ENCODE results near the gene FAM98B.
"Not testable (repeated sequence)": the region's sequence is repeated elsewhere in the genome, so short reads cannot be mapped to it uniquely, and the experiment has no call there.

Gene FAM98B

DNA sequence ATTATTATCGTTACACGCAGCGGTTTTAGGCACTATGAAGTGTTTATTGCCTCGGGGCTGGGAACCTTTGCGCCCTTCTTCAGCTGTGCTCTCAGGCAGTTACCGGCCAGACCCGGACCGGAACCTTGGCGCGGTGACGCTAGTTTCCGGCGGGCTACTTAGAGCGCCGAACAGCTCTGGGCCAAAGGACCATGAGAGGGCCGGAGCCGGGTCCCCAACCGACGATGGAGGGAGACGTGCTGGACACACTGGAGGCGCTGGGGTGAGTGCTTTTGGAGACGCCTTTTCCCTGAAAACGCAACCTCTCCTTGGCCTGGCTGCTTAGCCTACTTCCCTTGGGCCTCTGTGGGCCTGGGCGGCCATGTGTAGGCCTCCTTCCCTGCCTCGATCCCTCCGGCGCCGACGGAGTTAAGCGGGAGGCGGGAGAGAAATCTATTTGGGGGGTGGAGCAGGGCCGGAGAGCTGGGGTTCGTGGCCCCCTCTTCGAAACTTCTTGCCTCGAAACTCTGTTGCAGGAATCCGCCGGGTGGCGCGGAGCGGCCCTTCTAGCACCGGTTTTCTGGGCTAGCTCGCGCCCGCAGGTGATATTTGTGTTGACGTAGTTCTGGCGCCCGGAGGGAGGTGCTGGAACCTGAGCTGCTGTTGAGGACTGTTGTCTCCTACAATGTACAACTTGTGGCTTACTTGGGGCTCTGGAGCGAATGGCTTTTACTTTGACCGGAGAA, at the start of gene FAM98B:
TSS of gene FAM98B (plus strand) at position 157 of the 725 bp plus-strand sequence. CDS start at position 192, 35 bp downstream.
- in situ Hi-C loops (cut with HindIII; ENCODE audit: low sequenced_read_pairs), result no loop called here

- in situ Hi-C loops (cut with HindIII; ENCODE audit: low sequenced_read_pairs), result no loop called here
Measured at GRCh38 chr15:38406436-38406835, 47.5 kb upstream of the FAM98B start.

- in situ Hi-C loops (cut with HindIII; ENCODE audit: low sequenced_read_pairs), result no loop called here
Measured at GRCh38 chr15:38408576-38408975, 45.4 kb upstream of the FAM98B start.

DNA sequence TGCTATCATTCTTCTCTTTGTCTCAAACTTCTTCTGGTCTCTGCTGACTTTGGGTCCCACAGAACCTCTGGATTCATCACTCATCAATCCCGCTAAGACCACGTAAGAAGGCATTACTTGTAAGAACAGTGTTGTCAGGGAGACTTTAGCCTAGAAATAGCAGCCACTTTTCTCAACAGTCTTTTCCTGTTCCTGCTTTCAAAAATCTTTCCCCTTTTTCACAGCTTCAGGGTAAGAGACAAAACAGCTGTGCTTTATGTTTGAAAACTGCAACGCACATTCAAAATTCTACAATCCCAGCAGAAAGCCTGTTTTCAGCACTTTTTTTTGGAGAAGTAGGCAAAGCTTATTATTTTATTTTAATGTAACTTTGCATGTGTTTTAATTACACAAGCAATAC, 42.0 kb upstream of the FAM98B start:
- in situ Hi-C loops (cut with HindIII; ENCODE audit: low sequenced_read_pairs), result no loop called here

DNA sequence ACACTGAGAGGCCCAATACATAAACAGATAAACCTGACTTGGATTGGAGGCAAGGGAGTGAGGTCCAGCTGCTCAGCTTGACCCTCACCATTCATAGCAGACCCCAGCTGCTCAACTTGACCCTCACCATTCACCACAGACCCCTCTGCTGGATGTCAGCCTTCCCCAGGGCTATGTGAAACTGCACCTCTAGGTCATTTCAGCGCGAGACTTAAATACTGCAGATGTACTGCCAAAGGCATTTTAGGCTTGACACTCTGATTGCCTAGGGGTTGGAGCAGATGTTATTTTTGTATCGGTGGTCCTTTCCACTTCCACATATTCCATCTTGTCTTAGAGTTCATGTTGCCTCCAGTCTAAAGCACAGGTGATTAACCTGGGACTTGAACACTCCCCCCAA, 41.5 kb upstream of the FAM98B start:
- in situ Hi-C loops (cut with HindIII; ENCODE audit: low sequenced_read_pairs), result no loop called here

DNA sequence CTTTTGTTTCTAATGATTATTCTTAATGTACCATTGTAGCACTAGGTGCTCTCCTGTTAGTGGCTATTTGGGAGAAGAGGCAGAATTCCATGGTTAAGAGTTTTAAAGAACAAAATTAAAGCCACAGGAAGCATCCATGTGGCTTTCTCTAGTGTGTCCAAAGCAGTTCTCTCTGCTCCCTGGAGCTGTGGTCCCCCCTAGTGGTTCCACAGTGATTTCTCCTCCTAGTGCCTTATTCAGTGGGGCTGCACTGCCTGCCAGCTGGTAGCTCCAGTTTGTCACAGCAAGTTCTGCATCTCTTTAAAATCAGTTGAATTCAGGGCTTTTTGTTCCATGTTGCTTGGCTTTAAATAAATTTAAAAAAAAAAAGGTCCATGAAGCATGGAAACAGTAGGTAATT, 39.6 kb upstream of the FAM98B start:
- in situ Hi-C loops (cut with HindIII; ENCODE audit: low sequenced_read_pairs), result no loop called here

DNA sequence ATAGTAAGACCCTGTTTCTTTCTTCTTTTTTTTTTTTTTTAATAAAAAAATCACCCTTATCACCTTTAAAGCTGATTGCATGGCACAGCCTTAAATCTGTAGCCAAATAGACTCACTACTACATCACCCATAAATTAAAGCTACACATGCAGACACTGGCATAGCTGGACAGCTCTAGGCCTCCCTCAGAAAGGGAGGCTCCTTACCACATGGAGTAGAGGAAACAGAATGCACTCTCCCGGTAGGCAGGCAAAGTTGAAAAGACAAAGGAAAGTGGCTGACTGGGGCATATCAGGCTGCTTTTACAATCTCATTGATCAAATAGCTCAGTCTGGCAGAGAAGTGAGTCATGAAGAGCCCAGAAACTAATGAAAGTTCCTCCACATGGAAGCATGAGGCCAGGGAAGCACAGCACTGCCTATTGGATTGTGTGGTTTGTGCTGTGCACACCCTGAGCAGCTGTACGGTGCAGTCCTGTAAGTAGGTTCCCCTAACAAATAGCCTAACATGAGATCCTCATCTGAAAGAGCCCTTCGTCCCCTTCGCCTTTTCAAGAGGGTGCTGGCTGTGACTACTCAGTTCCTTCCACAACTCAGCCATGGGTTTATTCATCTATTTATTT, 32.7 kb upstream of the FAM98B start:
- in situ Hi-C loops (cut with HindIII; ENCODE audit: low sequenced_read_pairs), result no loop called here

DNA sequence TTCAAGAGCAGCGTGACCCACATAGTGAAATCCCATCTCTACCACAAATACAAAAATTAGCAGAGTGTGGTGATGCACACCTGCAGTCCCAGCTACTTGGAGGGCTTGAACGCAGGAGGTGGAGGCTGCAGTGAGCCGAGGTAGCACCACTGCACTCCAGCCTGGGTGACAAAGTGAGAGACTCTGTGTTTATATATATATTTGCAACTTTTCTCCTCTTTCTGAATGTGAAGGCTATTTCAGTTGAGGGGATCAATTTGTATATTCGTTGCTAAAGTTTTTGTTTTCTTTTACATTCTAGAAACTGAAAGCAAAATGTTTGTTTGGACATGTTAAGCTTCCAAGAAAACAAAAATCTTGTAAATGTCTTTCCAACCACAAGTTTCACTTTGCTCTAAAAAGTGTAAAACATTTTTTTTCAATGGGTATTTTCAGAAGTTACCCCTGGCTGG, 29.8 kb upstream of the FAM98B start:
- in situ Hi-C loops (cut with HindIII; ENCODE audit: low sequenced_read_pairs), result no loop called here

DNA sequence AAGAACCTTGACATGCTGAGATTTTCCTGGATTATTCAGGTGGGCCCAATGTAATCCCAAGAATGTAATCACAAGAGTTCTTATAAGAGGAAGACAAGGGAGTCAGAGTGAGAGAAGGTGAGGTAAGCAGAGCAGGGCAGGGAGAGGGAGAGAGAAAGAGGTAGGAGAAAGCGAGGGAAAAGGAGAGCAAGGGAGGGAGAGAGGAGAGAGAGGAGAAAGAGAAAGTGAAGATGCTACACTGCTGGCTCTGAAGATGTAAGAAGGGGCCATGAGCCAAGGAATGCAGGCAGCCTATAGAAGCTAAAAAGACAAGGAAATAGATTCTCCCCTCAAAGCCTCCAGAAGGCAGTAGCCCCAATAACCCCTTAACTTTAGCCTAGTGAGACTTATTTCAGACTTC, 28.7 kb upstream of the FAM98B start:
- in situ Hi-C loops (cut with HindIII; ENCODE audit: low sequenced_read_pairs), result no loop called here

DNA sequence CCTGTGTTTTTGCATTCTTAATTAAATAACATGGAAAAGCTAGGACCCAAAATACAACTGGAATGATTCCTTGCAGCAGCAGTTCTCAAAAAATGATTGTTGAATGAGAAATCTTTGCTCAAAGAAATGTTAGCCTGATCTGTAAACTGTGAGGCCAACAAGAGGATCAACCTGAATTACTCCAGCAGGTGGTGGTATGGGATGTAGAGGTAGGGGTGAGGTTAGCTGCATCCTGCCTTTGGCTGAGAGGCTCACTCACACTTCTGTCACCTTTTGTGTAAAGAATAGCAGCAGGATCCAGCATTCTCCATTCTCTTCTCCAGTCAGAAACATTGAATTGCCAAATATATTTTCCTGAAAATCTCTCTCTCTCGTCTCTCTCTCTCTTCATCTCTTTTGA, 26.5 kb upstream of the FAM98B start:
- in situ Hi-C loops (cut with HindIII; ENCODE audit: low sequenced_read_pairs), result no loop called here

DNA sequence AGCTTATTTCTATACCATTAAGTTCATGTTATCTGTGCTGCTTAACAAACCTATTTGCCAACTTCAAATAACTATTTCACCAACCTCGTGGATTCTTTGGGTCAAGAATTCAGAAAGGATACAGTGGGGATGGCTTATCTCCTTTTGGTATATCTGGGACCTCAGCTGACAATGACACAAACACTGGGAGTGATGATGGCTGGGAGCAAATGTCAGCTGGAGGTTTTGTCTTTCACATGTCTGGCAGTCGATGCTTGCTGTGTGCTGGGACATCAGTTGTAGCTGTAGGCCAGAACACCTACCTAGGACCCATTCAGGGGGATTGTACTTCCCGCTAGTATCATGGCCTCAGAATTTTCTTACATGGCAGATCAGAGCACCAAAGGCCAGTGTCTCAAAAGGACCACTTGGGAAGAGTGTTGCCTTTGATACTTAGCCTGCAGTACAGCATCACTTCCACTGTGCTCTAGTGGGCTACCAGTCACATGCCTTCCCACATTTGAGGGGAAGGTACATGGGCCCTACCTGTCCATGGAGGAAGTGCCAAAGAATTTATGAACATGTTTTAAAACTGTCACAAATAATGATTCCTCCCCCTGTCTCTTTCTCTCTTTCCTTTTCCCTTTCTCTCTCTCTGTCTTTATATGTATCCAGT, 23.7 kb upstream of the FAM98B start:
- in situ Hi-C loops (cut with HindIII; ENCODE audit: low sequenced_read_pairs), result no loop called here

- in situ Hi-C loops (cut with HindIII; ENCODE audit: low sequenced_read_pairs), result no loop called here
Measured at GRCh38 chr15:38436993-38437392, 16.9 kb upstream of the FAM98B start.

DNA sequence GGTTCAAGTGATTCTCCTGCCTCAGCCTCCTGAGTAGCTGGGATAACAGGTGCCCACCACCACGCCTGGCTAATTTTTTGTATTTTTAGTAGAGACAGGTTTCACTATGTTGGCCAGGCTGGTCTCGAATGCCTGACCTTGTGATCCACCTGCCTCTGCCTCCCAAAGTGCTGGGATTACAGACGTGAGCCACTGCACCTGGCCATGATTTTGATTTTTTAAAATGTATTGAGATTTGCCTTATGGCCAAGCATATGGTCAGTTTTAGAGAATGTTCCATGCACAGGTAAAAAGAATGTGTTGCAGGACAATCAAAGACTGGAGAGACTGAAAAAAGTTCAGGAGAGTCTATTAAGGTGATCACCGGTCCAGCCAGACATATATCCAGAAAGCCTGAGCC, 16.3 kb upstream of the FAM98B start:
- in situ Hi-C loops (cut with HindIII; ENCODE audit: low sequenced_read_pairs), result not testable (repeated sequence)

- in situ Hi-C loops (cut with HindIII; ENCODE audit: low sequenced_read_pairs), result no loop called here
Measured at GRCh38 chr15:38438031-38438986, 15.6 kb upstream of the FAM98B start.

GRCh38 chr15:38440353-38441129, 13.4 kb upstream of the FAM98B start:
- in situ Hi-C loops (cut with HindIII; ENCODE audit: low sequenced_read_pairs), result no loop called here

- in situ Hi-C loops (cut with HindIII; ENCODE audit: low sequenced_read_pairs), result no loop called here
Measured at GRCh38 chr15:38441130-38441519, 12.8 kb upstream of the FAM98B start.

DNA sequence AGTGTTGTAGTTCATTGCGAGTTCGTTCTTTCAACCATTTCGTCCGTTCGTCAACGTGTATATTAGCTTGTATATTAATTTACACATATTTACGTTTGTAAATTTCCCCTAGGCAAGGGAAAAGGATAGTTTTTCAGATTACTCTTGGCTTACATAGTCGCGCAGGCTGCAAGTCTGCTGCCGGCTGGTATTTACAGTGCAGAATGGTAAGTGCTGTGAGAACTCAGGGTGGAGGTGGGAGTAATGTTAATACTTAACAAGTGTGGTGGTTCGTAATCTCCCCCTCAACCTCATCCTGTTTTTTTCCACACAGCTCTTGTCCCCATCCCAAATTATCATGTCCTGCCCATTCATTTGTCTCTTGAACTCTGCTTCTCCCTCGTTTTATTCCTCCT, 766 bp downstream of the FAM98B start:
- in situ Hi-C loops (cut with HindIII; ENCODE audit: low sequenced_read_pairs), result no loop called here

- in situ Hi-C loops (cut with HindIII; ENCODE audit: low sequenced_read_pairs), result no loop called here
Measured at GRCh38 chr15:38455092-38455491, 1.2 kb downstream of the FAM98B start.

- in situ Hi-C loops (cut with HindIII; ENCODE audit: low sequenced_read_pairs), result no loop called here
Measured at GRCh38 chr15:38458646-38459045, 4.7 kb downstream of the FAM98B start.

DNA sequence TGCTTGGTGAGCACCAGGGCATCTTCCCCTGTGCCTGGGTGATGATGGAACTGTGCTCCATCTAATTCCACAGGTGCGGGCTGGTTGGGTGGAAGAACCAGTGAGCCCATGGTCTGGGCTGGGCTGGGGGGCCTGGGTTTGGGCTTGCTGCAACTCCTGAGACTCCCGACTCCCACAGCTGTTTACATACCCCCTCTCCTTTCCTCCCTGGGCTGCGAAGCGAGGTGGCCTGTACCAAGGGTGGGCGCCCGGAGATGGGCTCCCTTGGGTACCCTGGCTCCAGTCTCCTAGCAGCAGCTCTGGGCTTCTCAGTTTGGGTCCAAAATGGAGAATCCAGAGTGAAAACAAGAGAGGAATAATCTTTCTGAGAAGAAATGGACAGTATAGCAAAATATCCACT, 5.6 kb downstream of the FAM98B start:
- in situ Hi-C loops (cut with HindIII; ENCODE audit: low sequenced_read_pairs), result no loop called here
